Fibroblast of lung (primary cell): Measurements from ENCODE around the gene FHL3. TPM values are rescaled to one million over a fixed set of nuclear protein-coding genes. Genes with fewer than 3 reads are reported as not detected.

ENCODE experiments used
- DNase-seq, 2 donors: peaks; one replicate each; pipeline versions ENCODE4 v3.0.0 to v3.0.0-alpha.2; 2010; ENCODE audit warnings: low read depth in 2 of 2
- H2AFZ ChIP-seq: 2 replicates; pipeline ENCODE4 v1.5.1; 2012; ENCODE audit warnings: low read length, control low read depth, inconsistent platforms
- H3K27ac ChIP-seq: 2 replicates; pipeline ENCODE4 v1.5.1; 2011; ENCODE audit warnings: low read length, control low read depth; ENCODE audit not compliant: insufficient read depth
- H3K27me3 ChIP-seq: 2 replicates; pipeline ENCODE4 v1.5.1; 2011; ENCODE audit warnings: mild to moderate bottlenecking, low read length; ENCODE audit not compliant: control insufficient read depth, insufficient read depth
- H3K36me3 ChIP-seq: 2 replicates; pipeline ENCODE4 v1.5.1; 2011; ENCODE audit warnings: low read length; ENCODE audit not compliant: control insufficient read depth, insufficient read depth
- H3K4me1 ChIP-seq: 2 replicates; pipeline ENCODE4 v1.5.1; 2011; ENCODE audit warnings: low read length; ENCODE audit not compliant: control insufficient read depth, insufficient read depth; ENCODE audit errors: extremely low read depth
- H3K4me2 ChIP-seq: 2 replicates; pipeline ENCODE4 v1.5.1; 2011; ENCODE audit warnings: low read length, control low read depth; ENCODE audit not compliant: insufficient read depth; ENCODE audit errors: extremely low read depth
- H3K4me3 ChIP-seq, 4 experiments: fragments of 200-600 bp in 1 of 4; sonication (generic) in 1 of 4; replicated peaks in 1 of 4; 2 replicates each; pipeline ENCODE4 v1.5.1; 2011 to 2016; ENCODE audit warnings: low read length in 4 of 4, low read depth in 3 of 4, mild to moderate bottlenecking in 3 of 4, control low read depth in 2 of 4, inconsistent platforms in 1 of 4, mixed read lengths in 1 of 4; ENCODE audit not compliant: insufficient read depth in 1 of 4; ENCODE audit errors: control extremely low read depth in 1 of 4
- H3K79me2 ChIP-seq: 2 replicates; pipeline ENCODE4 v1.5.1; 2012; ENCODE audit warnings: mild to moderate bottlenecking, low read length, inconsistent platforms; ENCODE audit not compliant: control insufficient read depth, insufficient read depth
- H3K9ac ChIP-seq: 2 replicates; pipeline ENCODE4 v1.5.1; 2011; ENCODE audit warnings: mild to moderate bottlenecking, low read length, control low read depth; ENCODE audit not compliant: insufficient read depth
- H3K9me3 ChIP-seq: 2 replicates; pipeline ENCODE4 v1.5.1; 2012; ENCODE audit warnings: low read depth, low read length; ENCODE audit not compliant: control insufficient read depth, insufficient read depth
- H4K20me1 ChIP-seq: 2 replicates; pipeline ENCODE4 v1.5.1; 2011; ENCODE audit warnings: low read length; ENCODE audit not compliant: control insufficient read depth, insufficient read depth; ENCODE audit errors: extremely low read depth
- EZH2 ChIP-seq: IDR thresholded peaks from 2 replicates; pipeline ENCODE4 v1.5.1; 2012; ENCODE audit warnings: low read length, control low read depth, mild to moderate bottlenecking; ENCODE audit errors: missing control alignments
- polyA plus RNA-seq, 2 donors: library from polyadenylated mRNA; depleted of rRNA in 1 of 2; stranded (reverse) in 1 of 2; unstranded in 1 of 2; fragments of >200 nt; gene quantifications; 2 replicates each; pipeline ENCODE4 v1.2.1, GENCODE V29; 2011 to 2012; ENCODE audit warnings: missing spikeins in 1 of 2
- total RNA-seq: library from RNA; depleted of rRNA; stranded (reverse); fragments of >200 nt; gene quantifications from 2 replicates; pipeline ENCODE4 v1.2.1, GENCODE V29; 2014
- TF ChIP-seq, protein P1 (sequence below), 2 donors: IDR thresholded peaks in 1 of 2; conservative IDR thresholded peaks in 1 of 2; 1 replicate in 1 of 2; 2 replicates in 1 of 2; pipeline ENCODE4 v1.5.1; 2011 to 2012; ENCODE audit warnings: low read length in 2 of 2, control low read depth in 1 of 2, inconsistent platforms in 1 of 2, low read depth in 1 of 2, mild to moderate bottlenecking in 1 of 2

Gene FHL3
- total and polyA plus RNA-seq, 2 donors (not counting 1 experiment from before 2014, with no cell fraction given), result 13.9 to 25.0 TPM

DNA sequence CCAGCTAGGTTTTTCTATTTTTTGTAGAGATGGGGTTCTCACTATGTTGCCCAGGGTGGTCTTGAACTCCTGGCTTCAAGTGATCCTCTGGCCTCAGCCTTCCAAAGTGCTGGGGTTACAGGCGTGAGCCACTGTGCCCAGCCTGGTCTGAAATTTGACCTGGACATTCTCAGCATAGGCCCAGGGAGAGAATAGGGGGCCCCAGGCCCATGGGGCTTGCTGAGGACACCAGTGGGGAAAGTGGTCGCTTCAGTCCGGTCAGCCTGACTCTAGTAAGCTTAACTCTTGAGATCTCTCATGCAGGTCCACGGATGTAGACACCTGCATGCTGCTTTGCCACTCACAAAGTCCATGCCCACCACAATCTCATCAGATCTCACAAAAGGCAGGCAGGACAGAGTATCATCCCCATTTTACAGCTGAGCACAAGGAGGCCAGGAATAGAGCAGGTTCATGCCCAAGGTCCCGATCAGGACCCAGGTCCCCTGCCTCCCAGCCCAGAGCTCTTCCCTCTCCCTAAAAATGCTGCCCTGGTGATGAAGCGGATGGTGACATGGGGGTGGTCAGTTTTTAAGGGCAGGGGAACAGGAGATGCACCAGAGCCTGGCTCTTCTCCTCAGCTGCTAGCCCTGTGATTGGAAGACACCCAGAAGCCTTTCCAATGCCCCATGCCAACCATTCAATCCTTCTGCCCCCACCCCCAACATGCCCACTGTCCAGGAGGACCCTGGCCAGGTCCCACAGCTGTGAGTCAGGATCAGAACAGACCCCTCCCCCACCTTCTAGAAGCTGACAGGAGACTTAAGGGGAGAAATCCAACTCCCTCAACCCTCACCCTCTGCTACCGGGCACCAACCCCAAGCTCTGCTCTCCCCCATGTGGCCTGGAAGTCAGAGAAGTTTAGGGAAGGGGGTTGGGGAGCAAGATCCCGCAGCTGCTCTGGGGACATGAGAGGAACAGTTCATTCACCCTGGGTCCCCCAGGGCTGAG is 1.8 kb downstream of the FHL3 start:
- H3K4me1 ChIP-seq, result peaks cover 31% of the 10 kb centered on the region

DNA sequence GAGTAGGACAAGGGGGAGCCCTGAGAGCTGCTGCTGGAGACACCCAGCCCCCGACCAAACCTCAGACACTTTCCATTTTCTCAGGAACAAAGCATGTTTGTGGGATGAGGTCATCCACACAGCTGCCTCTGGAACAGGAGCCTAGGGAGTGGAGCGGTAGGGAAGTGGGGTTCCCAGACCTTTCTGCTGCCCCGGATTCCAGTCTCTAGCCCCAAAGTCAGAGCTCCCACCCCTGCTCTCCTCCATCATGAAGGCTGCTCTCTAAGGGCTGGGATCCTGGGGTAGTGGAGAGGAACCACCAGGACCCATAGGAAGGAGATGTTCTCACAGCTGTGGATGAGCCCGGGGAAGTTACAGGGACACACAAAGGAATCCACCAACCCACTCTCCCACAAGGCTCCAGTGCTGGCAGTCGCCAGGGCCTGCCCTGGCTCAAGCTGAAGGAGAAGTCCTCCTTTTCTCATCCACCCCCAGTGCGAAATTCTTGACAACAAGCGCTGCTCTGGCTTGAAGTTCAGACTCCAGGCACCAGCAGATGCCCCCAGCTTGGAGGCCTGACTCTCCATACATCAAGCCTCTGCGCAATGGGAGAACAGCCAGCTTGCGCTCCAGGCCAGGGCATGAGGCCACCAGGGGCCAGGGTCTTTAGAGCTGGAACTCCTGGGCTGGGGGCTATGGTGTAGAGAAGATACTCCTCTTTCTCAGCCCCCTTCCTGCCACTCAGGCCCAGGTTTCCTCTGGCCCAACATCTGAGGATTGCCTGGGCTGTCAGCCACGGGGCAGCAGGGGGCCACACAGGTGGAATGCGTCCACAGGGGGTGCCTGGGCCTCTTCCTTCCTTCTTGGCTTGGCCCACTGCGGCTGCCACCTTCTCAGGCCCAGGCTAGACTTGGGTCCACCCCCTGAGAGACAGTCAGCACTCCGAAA is 4.5 kb downstream of the FHL3 start:
- peak overlapping the region; percentile 84 for H3K27ac ChIP-seq
- peak overlapping the region in 2 of 4 experiments; percentile 10 to 41 for H3K4me3 ChIP-seq
- DNase-seq, result peak; percentile 89 to 92
- peaks cover 55% of the 10 kb centered on the region for H3K79me2 ChIP-seq
- no peaks in the 10 kb centered on the region for H3K27me3 ChIP-seq
- TF ChIP-seq, protein P1, sequence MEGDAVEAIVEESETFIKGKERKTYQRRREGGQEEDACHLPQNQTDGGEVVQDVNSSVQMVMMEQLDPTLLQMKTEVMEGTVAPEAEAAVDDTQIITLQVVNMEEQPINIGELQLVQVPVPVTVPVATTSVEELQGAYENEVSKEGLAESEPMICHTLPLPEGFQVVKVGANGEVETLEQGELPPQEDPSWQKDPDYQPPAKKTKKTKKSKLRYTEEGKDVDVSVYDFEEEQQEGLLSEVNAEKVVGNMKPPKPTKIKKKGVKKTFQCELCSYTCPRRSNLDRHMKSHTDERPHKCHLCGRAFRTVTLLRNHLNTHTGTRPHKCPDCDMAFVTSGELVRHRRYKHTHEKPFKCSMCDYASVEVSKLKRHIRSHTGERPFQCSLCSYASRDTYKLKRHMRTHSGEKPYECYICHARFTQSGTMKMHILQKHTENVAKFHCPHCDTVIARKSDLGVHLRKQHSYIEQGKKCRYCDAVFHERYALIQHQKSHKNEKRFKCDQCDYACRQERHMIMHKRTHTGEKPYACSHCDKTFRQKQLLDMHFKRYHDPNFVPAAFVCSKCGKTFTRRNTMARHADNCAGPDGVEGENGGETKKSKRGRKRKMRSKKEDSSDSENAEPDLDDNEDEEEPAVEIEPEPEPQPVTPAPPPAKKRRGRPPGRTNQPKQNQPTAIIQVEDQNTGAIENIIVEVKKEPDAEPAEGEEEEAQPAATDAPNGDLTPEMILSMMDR (conservative IDR thresholded peaks at IDR 0.05 in 1 of 2, IDR thresholded peaks at IDR 0.05 in 1 of 2; ENCODE audit: low read depth in 1 of 2, low read length in 2 of 2), result no peak
- no peak for TF ChIP-seq EZH2
- peaks cover 23% of the 10 kb centered on the region for H3K36me3 ChIP-seq
- no peaks in the 10 kb centered on the region for H4K20me1 ChIP-seq
- peak overlapping the region; percentile 49 for H3K9ac ChIP-seq
- H3K4me2 ChIP-seq, result peak overlapping the region; percentile 15
- H3K9me3 ChIP-seq, result no peaks in the 10 kb centered on the region
- H2AFZ ChIP-seq, result no peak overlapping the region
- peaks cover 48% of the 10 kb centered on the region for H3K4me1 ChIP-seq

More for the DNA sequence above, 1.8 kb downstream of the FHL3 start:
- Histone ChIP-seq H3K4me3 (peak overlapping the region; percentile 62 to 90 (median 86)), H3K9ac (peak overlapping the region; percentile 51), H4K20me1 (no peaks in the 10 kb centered on the region), H3K79me2 (peaks cover 45% of the 10 kb centered on the region), H2AFZ (no peak overlapping the region), H3K27ac (peak overlapping the region; percentile 80), H3K27me3 (no peaks in the 10 kb centered on the region), H3K9me3 (no peaks in the 10 kb centered on the region), H3K36me3 (peaks cover 7% of the 10 kb centered on the region), H3K4me2 (peak overlapping the region; percentile 100)
- TF ChIP-seq EZH2, result no peak
- TF ChIP-seq, protein P1 (conservative IDR thresholded peaks at IDR 0.05 in 1 of 2, IDR thresholded peaks at IDR 0.05 in 1 of 2; ENCODE audit: low read depth in 1 of 2, low read length in 2 of 2), result no peak
- peak; percentile 46 to 61 for DNase-seq

DNA sequence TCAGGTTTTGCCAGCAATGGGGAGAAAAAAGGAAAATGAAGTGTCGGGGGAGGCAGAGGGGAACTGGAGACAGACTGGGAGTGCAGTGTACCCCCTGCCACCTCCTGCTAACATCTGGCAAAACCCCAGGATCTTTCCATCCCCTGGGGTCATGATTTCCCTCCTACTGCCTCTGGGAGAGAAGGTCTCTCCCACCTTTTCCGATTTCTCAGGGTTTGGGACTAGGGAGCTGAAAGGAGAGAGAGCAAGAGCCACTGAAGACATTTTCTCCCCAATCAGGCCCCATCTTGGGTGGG is 5.1 kb downstream of the FHL3 start:
- H3K27ac ChIP-seq, result peak overlapping the region; percentile 84
- DNase-seq, result no peak
- H3K27me3 ChIP-seq, result no peaks in the 10 kb centered on the region
- H3K4me3 ChIP-seq, result peak overlapping the region in 2 of 4 experiments; percentile 26 to 41
- H2AFZ ChIP-seq, result no peak overlapping the region
- TF ChIP-seq EZH2, result no peak
- TF ChIP-seq, protein P1 (conservative IDR thresholded peaks at IDR 0.05 in 1 of 2, IDR thresholded peaks at IDR 0.05 in 1 of 2; ENCODE audit: low read depth in 1 of 2, low read length in 2 of 2), result no peak
- H3K4me1 ChIP-seq, result peaks cover 54% of the 10 kb centered on the region
- H3K9ac ChIP-seq, result peak overlapping the region; percentile 49
- H3K4me2 ChIP-seq, result peak overlapping the region; percentile 15
- H3K79me2 ChIP-seq, result peaks cover 55% of the 10 kb centered on the region
- H3K9me3 ChIP-seq, result no peaks in the 10 kb centered on the region
- H4K20me1 ChIP-seq, result no peaks in the 10 kb centered on the region
- peaks cover 23% of the 10 kb centered on the region for H3K36me3 ChIP-seq
